ENCODE data around the gene FBXO31.

The FBXO31 gene

DNA sequence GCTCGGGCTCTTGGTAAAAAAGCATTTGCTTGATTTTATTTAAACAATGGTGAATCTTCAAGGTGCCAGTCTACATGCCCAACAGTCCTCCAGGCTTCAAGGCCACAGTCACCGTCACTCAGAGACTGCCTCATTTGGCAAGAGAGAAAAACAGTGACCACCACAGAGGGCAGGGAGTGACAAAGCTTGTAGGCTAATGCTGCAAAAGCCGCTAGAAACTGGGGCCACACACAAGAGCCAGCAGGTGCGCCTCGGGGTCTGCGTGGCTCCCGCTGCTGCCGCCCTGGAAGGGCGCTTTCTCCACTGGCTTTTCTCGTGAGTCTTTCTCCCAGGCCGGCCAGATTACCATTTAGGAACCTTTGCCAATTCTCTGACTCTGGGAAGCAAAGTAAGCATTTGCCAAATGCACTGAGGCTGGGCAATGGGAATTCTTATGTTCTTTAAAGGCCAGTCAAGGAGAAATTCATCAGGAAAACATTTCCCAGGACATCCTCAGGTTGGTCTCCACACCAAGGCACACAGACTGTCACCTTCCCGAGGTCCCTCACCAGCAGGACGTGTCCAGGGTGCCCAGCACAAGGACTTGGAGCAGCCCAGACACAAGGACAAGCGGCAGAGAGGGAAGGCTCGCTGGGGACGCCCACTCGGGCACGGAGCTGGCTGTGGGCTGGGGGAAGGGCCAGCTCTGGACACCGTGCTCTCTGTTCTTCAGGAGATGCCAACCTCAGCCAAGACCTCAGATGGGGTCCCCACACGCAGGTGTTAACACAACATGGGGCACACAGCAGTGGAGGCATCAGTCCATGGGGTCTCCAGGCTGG is 53.9 kb downstream of the FBXO31 start:
- DNase-seq (ENCODE audit: low read depth in 3 of 3): no peak

DNA sequence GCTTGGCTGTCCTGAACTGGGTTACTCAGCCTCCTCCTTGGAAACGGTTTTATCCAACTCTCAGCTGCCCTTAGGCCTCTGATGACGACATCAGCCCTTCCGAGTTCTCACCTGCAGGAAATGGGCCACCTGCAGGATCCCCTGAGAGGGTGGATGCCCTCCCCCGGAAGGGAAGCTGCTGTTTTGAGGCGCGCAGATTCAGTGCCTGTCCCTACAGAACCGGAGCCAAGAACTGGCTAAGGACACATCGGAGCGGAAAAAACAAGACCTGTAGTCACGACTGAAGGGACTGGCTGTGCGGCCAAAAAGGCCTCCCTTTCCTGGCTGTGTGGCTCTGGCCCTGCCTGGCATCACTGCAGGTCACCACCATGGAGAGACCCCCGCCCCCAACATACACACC is 54.7 kb downstream of the FBXO31 start:
- DNase-seq (ENCODE audit: low read depth in 3 of 3): no peak

DNA sequence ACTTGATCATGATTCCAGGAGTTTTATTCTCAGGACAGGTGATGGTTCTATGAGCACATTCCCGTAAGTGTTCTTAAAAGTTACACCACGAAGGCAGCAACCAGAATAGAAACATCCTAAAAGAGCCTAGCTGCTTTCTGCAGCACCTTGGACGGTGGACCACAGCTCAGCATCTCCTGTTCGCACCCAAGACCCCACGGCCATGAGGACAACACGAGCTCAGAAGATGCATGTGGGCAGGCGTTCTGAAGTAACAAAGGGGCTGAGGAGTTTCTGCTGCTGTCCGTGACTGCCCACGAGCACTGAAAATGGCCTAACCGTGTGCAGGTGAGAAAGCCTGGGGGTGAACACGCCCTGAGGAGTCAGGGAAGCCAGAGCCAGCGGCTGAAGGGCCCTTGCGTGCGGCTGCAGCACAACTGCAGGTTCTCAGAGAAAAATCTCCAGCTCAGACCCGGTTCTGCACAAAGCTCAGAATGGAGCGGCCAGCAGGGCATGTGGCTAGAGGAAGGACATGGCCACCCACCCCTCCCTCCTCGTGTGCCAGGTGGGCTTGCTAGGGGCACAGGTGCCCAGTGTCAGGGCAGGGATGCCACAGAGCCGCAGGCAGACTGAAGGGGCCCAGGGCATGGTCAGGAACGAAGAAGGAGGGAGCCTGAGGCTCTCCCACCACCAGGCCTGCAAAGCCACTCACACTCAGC is 55.6 kb downstream of the FBXO31 start:
- DNase-seq (ENCODE audit: low read depth in 3 of 3): no peak

DNA sequence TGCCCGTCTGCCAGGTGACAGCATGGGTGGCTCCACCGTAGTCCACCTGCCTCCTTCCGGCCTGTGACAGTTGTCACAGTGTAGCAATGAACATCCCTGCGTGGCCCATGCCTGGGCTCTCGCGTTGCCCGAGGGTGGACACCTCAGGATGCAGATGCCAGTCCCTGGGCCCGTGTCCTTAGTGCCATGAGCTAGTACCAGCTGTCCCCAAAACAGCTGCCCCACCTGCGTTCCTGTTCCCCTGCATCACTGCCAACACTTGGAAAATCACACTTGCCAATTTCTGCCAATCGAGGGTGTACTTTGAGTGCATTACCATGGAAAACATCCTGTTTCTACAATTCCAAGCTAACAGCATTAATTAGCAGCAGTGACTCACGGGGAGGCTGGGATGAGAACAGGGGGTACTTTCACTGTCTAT is 57.4 kb downstream of the FBXO31 start:
- no peak for DNase-seq (ENCODE audit: low read depth in 3 of 3)

DNA sequence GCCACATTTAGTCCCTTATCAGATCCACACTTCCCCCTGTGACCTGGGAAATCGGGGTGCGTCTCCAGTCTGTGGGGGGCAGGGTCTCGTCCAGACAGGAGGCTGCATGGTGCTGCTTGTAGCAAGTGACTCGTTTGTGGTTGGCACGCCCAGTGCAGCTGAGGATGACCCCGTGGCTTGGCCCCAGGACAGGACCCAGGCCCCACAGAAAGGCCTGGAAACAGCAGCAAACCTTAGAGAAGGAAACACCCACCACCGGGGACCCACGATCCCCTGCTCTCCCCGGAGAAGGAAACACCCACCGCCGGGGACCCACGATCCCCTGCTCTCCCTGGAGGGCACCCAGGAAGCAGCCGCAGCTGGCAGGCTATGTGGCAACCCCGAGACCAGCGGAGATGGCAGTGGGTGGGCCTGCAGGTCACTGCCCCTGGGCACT is 58.1 kb downstream of the FBXO31 start:
- DNase-seq (ENCODE audit: low read depth in 3 of 3): no peak

DNA sequence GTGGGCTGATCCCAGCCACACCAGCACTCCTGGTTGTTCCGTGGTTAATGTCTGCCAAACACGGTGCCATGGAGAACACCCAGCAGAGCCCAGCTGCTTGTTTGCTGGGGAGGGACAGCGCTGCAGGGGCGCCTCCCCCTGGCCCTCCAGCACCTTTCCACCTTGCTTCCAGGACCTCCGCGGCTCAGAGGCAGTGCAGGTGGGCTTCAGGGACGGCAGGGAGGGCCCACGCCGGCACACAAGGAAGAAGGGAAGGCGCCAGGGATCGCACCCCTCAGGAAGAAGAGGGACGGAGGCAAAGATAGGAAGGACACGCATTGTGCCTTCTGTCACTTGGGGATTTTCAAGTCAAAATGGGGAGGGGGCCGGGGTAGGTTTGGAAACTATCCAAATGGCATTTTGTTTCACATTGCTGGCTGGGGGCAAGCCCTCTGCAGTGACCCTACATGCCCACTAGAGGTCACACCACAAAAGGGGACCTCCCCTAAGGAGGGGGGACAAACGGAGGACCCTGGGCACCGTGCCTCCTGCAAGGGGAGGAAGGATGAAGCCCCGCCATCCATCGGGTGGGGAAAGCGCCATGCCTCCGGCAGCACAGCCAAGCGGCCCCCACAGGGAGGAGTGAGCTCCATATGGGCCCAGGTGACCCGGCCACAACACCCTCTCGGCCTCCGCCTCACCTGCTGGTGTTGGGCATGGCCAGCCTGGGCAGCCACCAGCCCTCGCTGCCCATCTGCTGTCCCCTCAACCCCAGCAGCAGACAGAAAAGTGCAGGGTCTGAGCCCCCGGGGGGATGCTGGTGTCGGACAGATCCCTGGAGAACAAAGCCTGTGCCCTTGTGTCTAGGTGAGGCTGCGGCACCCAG is 58.9 kb downstream of the FBXO31 start:
- DNase-seq (ENCODE audit: low read depth in 3 of 3): no peak

DNA sequence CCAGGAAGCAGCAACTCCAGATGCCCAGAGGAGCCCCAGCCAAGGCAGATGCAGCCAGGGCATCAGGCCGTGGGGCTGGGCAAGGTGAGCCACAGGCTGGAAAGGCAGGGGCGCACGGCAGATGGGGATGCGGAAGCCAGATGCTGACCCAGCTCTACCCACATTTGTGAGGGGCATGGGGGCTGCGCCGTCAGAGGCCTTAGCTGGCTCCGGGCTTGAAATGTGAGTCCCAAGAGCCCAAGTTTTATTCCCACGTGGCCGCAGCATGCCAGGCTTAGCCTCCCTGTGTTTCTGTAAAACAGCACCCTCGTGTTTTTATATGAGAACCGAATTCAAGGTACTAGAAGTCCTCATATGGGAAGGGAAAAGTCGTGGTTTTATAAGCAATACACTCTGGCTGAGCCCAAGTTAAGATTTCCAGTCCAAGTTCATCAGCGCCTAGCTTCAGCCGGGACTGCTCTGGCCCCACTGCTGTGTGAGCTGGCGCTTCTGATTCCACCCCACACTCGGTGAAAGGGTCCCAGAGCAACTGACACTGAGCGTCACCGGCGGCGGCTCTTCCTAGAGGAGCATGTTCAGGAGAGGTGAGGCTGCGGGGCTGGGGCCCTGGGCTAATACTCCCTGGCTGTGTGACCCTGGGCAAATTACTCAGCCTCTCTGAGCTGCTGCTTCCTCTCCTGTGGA is 59.7 kb downstream of the FBXO31 start:
- no peak for DNase-seq (ENCODE audit: low read depth in 3 of 3)

DNA sequence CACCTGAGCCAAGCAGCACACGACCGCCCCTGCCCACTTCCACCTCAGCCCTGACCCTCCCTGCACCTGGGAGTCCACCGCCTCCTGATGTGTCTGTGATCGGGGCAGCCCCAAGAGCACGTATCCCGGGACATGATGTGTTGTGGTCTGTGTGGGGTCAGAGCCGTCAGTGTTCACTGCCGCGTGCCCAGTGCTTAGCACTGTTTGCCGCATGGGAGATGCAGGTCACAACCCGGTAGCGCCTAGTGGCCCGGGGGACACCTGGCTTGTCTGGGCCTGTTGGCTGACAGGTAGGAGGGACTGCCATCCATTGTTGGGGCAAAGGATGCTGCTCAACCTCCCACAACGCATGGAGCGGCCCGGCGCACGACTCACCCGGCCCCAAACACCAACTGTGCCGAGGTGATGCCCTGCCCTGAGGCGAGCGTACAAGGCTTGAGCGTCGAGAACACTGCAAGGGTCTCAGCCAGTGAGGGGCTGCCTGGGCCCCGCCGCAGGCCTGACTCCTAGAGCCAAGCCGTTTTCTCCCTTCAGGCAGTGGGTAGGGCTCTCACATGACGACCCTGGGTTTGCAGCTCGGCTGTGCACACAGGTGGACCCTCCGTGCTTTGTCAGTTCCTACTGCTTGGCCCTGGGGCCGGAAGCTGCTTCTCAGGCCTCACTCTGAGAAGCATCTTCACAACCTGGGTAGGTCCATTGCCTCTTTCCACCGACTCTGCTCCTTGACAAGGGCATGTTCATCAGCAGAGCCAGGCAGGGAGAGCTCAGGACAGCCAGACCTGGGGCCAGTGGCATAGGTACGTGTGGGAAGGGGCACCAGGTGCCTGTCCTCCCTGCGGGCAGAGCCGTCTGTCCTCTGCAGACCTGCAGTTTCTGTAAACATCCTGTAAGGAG is 60.5 kb downstream of the FBXO31 start:
- no peak for DNase-seq (ENCODE audit: low read depth in 3 of 3)

DNA sequence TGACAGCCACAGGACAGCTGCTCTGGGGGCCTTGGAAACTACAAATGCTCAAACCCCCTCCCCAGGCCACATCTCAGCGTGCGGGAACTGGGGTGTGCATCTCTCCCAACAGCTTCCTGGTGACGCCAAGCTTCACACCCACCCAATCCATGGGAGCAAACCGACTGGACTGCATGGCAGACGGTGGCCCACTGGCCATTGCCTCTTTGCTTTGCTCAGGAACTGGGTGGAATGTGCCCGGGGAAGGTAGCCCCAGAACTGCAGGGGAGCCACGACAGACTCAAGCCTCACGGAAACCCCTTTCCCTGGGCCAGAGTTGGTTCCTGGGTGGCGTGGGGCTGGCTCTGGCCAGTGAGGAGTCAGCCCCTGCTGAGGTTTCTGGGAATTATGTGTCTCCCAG is 61.2 kb downstream of the FBXO31 start:
- DNase-seq (ENCODE audit: low read depth in 3 of 3): no peak

DNA sequence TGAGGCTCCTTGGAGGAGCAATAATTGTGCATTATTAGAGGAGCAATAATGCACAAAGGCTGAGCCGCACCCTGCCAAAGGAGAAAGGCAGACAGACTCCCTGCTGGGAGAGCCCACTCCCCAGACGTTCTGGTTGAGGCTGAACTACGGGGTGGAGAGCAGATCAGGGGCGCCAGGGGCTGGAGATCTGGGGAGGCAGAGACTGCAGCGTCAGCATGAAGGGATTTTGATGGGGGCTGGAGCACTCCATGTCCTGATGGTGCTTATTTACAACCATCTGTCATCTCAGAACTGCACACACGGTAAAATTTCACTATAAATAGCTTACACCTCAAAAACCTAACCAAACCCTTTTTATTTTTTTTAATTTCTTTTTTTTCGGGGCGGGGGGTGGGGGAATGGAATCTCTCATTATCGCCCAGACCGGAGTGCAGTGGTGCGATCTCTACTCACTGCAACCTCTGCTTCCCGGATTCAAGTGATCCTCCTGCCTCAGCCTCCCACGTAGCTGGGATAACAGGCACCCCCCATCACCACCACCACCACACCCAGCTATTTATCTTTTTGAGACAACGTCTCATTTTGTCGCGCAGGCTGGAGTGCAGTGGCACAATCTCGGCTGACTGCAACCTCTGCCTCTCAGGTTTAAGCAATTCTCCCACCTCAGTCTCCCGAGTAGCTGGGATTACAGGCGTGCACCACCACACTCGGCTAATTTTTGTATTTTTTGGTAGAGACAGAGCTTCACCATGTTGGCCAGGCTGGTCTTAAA is 62.1 kb downstream of the FBXO31 start:
- no peak for DNase-seq (ENCODE audit: low read depth in 3 of 3)

DNA sequence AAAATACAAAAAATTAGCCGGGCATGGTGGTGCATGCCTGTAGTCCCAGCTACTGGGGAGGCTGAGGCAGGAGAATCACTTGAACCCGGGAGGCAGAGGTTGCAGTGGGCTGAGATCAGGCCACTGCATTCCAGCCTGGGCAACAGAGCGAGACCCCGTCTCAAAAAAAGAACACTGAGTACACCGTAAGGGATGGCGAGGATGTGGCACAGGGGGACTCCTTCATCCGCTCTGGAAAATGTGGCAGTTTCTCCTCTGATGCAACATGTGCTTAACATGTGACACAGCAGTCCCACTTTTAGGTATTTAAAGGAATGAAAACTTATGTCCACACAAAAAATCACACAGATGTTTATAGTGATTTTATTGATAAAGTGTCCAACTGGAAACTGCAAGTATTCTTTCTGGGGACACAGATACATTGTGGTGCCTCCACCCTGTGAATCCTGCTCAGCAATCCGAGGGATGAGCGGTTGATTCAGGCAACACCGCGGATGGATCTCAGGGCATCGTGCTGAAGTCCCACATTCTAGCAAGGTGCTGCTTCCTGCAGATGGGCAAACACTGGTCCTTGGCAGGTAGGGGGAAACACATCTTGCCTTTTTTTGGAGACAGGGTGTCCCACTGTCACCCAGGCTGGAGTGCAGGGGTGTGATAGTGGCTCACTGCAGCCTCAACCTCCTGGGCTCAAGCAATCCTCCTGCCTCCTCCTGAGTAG is 62.9 kb downstream of the FBXO31 start:
- DNase-seq (ENCODE audit: low read depth in 3 of 3): no peak

DNA sequence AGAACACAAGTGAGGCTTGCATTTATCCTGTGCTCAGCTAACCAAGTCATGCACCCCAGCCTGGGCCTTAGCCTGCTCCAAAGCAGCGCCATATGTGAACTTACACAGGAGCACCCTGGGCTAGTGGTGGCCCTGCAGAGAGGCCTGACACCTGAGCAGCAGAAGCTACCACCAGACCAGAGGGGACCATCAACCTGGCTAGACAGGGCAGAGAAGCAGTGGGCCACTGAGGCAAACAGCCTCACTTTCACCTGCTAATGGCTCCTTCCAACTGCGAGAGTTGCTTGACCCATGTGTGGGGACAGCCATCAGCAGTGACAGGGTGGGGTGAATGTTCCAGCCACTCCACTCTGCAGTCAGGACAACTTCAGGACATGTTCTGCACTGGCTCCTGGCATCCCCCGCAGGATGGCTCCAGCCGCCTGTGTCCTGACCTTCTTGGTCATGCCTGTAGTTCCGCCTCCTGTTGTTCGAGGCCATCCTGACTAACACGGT is 63.5 kb downstream of the FBXO31 start:
- no peak for DNase-seq (ENCODE audit: low read depth in 3 of 3)

DNA sequence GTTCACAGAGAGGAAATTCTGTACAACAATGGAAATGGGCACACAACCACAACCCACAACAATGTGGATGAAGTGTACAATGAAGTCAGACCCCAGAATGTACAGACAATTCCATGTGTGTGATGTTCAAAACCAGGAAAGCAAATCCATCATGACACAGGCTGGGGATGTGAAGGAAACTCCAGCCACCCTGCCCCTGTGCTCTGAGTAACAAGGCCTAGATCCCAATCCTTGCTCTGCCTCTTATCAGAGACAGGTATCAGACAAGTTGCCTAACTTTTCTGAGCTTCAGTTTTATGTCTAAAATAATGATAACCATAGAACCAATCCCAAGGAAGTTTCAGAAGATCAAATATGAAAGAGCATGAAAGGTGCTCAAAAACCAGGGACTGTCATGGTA is 64.6 kb downstream of the FBXO31 start:
- no peak for DNase-seq (ENCODE audit: low read depth in 3 of 3)

DNA sequence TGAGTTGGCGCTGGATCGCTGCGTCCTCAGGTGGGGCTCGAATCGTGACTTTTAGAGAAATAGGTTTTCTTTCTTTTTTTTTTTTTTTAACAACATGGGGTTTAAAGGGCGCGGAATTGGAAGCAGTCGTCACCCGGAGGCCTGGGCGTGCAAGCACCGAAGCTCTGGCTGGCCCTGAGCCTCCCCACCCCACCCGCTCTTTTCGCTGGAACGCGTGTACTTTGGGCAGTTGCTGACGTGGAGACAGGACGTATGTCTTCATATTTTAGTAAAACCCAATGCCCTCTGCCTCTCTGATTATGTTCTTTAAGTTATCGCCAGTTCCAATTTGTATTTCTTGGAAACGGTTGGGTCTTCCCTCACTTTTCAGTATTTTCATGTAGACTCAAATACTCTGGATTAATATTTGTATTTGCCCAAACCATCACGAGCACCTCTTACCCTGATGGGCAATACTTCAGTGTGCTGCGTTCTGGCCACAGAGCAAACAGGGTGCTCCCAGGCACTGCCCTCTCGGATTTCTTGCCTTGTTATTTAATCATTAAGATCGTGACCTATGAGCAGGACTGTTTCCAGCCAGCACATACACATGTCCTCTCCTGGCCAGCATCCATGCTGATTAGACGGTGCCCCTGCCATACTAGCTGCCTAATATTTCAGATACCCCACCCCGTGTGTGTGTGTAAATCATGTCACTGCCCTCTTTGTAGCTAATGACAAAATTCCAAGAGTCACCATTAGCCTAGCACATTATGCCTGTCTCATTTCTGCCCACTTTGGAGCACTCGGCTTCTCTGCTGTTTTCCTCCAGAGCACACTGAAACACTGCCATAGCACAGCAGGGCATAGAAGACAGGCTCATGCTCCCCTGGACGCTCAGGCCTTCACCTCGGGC is 65.6 kb downstream of the FBXO31 start:
- peak in 2 of 3 experiments; percentile 11 to 42 for DNase-seq (ENCODE audit: low read depth in 3 of 3)

DNA sequence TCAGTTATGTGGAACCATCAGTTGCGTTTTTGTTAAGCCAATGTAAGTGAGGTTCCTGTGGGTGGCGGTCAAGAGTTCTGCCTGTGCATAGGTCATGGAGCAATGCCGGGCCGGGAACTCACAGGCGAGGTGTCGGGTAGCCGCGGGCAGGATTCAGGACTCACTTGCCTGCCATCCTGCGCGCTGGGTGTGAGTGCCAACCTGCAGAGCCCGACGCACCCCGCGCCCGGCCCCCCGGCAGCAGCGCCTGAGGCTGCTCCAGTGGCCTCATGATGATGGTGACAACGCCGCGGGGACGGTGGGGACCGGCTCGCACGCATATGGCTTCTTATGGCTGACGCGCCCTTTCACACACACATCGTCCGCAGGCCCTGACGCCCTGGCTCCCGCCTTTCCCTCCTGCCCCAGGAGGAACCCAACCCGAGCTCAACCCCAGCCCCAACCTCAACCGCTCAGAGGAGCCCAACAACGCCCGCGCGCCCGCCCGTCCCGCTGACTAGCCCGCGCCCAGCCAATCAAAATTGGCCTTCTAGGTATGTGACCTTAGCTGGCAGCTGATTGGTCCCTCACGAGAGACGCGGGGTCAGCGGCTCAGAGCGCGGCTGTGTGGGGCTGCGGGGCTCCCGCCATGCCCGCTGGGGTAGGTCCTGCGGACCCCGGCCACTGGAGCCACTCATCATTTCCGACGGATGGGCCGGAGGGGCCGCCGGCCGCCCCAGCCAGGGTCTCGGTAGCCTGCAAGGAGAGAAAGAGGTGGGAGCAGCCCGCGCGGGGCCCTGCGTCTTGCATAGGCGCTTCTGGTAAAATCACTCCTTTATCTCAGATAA is 66.4 kb downstream of the FBXO31 start, which contains the start of gene C16orf95:
C16orf95 (minus strand) TSS at position 470 of the 827 bp plus-strand sequence; CDS start at position 320, 150 bp downstream.
- peak; percentile 94 to 98 (median 96) for DNase-seq (ENCODE audit: low read depth in 3 of 3)

DNA sequence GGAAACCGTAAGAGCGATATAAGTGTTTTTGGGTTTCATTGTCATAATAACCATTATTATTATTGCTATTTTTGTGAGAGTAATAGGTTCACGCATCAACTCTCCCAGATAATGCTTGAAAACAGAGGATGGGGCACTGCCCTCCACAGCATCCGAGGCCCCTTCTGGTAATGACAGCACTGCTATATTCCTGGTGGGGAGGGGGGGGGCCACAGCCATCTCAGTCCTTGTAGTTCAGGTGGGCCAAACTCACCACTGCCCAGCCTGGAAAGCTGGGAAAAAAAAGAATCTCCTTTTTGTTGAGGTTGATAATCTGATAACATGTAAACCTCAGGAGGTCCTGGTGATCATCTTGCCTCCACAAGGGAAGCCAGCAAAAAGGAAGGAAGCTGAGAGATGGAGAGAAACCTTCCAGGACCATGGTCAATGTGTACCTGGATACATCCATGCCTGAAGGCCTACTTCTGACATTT is 67.1 kb downstream of the FBXO31 start:
- no peak for DNase-seq (ENCODE audit: low read depth in 3 of 3)

DNA sequence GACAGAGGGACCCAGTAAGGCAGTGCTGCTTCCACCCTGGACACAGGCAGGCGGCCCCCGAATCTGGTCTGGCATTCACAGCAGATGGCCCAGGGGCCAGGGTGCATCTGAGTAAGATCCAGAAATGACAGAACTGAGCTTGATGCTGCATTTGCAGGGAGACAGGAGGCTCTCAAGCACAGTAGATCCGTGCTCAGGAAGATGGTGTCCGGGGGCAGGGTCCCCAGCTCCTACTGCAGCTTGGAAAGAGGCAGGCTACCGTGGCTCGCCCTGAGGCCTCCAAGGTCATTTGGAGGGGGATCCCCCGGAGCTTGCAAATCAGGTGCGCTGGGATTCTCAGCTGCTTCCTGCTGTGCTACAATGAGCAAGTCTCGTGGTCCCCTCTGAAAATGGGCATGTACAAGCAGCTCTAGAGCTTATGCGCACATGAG is 68.6 kb downstream of the FBXO31 start:
- no peak for DNase-seq (ENCODE audit: low read depth in 3 of 3)
